HL-60/S4 (cell line): Measurements from ENCODE around the gene COQ7.

Experiments
- in situ Hi-C: fragments of 300-500 bp; cut with MboI; formaldehyde crosslinking; loops from 2 replicates; pipeline ENCODE4 v1.14.3; 2022; ENCODE audit warnings: low sequenced_read_pairs

The COQ7 gene

GRCh38 chr16:19110537-19111360, 43.3 kb downstream of the COQ7 start:
- in situ Hi-C loops = no loop called here

GRCh38 chr16:19112099-19112407, 44.6 kb downstream of the COQ7 start:
- in situ Hi-C loops = no loop called here

GRCh38 chr16:19113577-19114358, 46.4 kb downstream of the COQ7 start, which contains the start of gene ITPRIPL2:
TSS of gene ITPRIPL2 (plus strand) at chr16:19113964. CDS start at chr16:19114462, 498 bp downstream.
- in situ Hi-C loops = no loop called here

GRCh38 chr16:19114359-19115147, 47.1 kb downstream of the COQ7 start:
- in situ Hi-C loops = no loop called here

- in situ Hi-C loops = no loop called here
These were observed 48.0 kb downstream of the COQ7 start for GRCh38 chr16:19115148-19116021.

- in situ Hi-C loops = no loop called here
These were observed 49.5 kb downstream of the COQ7 start for GRCh38 chr16:19116711-19117449.

GRCh38 chr16:19118938-19119431, 51.6 kb downstream of the COQ7 start:
- in situ Hi-C loops = no loop called here

GRCh38 chr16:19119564-19119963, 52.1 kb downstream of the COQ7 start:
- in situ Hi-C loops = no loop called here

- in situ Hi-C loops = no loop called here
These were observed 56.2 kb downstream of the COQ7 start for GRCh38 chr16:19123535-19124178.

- in situ Hi-C loops = no loop called here
These were observed 58.9 kb downstream of the COQ7 start for GRCh38 chr16:19126300-19126699.

GRCh38 chr16:19127205-19127604, 59.8 kb downstream of the COQ7 start:
- in situ Hi-C loops = no loop called here

- in situ Hi-C loops = no loop called here
These were observed 60.3 kb downstream of the COQ7 start for GRCh38 chr16:19127674-19128131.

GRCh38 chr16:19128454-19129200, 61.2 kb downstream of the COQ7 start:
- in situ Hi-C loops = no loop called here
